Measurements from ENCODE around the gene CACNB4.

DNA sequence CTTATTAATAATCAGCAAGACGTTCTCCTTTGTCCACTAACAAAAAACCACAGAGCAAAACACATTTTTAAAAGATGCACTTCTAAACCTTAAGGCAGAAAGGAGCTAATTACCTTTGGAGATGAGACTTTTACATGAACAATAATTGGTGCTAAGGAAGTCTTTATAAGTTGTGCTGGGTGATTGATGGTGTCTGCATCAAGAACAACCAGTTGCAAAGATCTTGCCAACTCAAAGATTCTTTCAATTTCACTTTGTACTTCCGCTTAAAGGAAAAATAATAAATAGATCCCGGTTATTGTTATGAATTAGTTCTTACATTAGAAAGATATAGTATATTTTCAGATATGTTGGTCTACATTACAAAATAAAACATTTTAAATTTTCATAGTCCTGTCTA is 243.7 kb downstream of the CACNB4 start:
- TF ChIP-seq, protein P1, sequence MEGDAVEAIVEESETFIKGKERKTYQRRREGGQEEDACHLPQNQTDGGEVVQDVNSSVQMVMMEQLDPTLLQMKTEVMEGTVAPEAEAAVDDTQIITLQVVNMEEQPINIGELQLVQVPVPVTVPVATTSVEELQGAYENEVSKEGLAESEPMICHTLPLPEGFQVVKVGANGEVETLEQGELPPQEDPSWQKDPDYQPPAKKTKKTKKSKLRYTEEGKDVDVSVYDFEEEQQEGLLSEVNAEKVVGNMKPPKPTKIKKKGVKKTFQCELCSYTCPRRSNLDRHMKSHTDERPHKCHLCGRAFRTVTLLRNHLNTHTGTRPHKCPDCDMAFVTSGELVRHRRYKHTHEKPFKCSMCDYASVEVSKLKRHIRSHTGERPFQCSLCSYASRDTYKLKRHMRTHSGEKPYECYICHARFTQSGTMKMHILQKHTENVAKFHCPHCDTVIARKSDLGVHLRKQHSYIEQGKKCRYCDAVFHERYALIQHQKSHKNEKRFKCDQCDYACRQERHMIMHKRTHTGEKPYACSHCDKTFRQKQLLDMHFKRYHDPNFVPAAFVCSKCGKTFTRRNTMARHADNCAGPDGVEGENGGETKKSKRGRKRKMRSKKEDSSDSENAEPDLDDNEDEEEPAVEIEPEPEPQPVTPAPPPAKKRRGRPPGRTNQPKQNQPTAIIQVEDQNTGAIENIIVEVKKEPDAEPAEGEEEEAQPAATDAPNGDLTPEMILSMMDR (IDR thresholded peaks at IDR 0.05) = no peak
- TF ChIP-seq POLR2A (IDR thresholded peaks at IDR 0.05) (no peak), POLR2AphosphoS5 (IDR thresholded peaks at IDR 0.05) (no peak)

Measured in prostate gland (tissue), 2 donors.